ENCODE measurements around the gene ZNF653. TPM values are rescaled to one million over a fixed set of nuclear protein-coding genes. Genes with fewer than 3 reads are reported as not detected.

ZNF653 gene
- total and polyA plus RNA-seq, 2 of the 8 experiments (the other 6 are each of a cell fraction or from before 2014, with no cell fraction given), result 7.0 to 7.9 TPM

DNA sequence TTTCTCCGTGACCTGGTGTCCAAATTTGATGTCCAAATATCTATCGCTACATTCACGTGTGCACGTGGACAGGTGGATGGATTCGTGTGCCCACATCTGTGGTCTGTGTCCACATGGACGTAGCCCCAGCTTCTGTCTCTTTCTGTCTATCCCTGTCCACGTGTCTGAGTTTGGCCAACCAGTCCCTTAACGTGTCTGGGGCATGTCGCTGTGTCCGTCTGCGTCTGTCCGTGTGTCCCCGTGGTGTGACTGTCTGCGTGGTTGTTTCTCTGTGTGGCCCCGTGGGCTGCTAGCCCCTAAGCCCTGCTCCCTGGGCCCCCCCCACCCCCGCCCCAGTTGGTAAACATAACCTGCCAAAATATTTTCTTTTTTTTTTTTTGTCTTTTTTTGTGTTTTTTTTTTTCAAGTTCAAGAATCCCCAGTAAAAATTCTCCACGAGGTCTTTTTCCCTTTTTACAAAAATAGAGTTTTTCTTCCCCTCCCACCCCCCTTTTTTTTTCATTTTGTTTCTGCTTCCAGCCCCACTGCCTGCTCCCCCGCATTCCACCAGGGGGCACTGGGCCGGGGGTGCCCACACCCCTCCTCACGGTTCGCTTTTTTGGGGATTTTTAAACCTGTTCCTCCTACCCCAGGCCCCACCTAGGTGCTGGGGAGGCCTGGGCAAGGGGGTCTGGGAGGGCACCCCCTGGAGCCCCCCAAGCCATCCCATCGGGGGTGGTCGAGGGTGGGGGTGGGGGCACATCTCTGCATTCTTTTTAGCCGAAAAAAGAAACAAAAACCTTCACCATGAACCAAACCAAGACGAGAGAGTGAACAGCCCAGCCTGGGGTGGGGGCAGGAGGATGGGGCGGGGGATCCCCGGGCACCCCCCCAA lies 51.9 kb downstream of the ZNF653 start (continued):
- TF ChIP-seq CTCF (IDR thresholded peaks at IDR 0.05; ENCODE audit: control extremely low read depth in 1 of 3, insufficient read depth in 1 of 3, low read depth in 1 of 3, low read length in 3 of 3) (peak; percentile 66 to 81 (median 69)), TCF12 (IDR thresholded peaks at IDR 0.05; ENCODE audit: low read depth, low read length) (no peak), POLR2A (IDR thresholded peaks at IDR 0.05; ENCODE audit: control extremely low read depth in 1 of 2, low read depth in 2 of 2, low read length in 2 of 2) (no peak), ZNF274 (IDR thresholded peaks at IDR 0.05; ENCODE audit: borderline replicate concordance, extremely low read depth, low read length) (no peak)
